Panc1 (cell line): ENCODE results near the gene MCF2L.

Source experiments
- CTCF ChIP-seq: fragments of 450-650 bp; IDR thresholded peaks from 2 replicates; pipeline ENCODE4 v1.5.1; 2017; ENCODE audit warnings: mild to moderate bottlenecking
- POLR2AphosphoS5 ChIP-seq: IDR thresholded peaks from 2 replicates; pipeline ENCODE4 v1.6.1; 2012; ENCODE audit warnings: mild to moderate bottlenecking, low read depth, low read length, moderate library complexity
- REST ChIP-seq, 2 experiments: IDR thresholded peaks; 2 replicates each; pipeline ENCODE4 v1.6.1; 2011 to 2012; ENCODE audit warnings: low read depth in 2 of 2, control low read depth in 1 of 2, low read length in 1 of 2, mild to moderate bottlenecking in 1 of 2, moderate library complexity in 1 of 2; ENCODE audit not compliant: insufficient read depth in 1 of 2
- SIN3A ChIP-seq: IDR thresholded peaks from 2 replicates; pipeline ENCODE4 v1.6.1; 2012; ENCODE audit warnings: low read depth, mild to moderate bottlenecking, low read length, moderate library complexity, borderline replicate concordance; ENCODE audit not compliant: insufficient read depth
- TCF7L2 ChIP-seq: IDR thresholded peaks from 2 replicates; pipeline ENCODE4 v1.6.1; 2011; ENCODE audit warnings: mild to moderate bottlenecking, low read depth, low read length, inconsistent platforms

GRCh38 chr13:113146750-113147149, 177.7 kb downstream of the MCF2L start:
- TF ChIP-seq CTCF (no peak), REST (IDR thresholded peaks at IDR 0.05; ENCODE audit: insufficient read depth in 1 of 2, low read depth in 2 of 2, low read length in 1 of 2) (no peak), TCF7L2 (no peak), POLR2AphosphoS5 (no peak), SIN3A (no peak)
